GM12873 (cell line): ENCODE measurements around the gene NUMB.

ENCODE experiments used
- TF ChIP-seq, protein P1 (sequence below): IDR thresholded peaks from 2 replicates; pipeline ENCODE4 v1.5.1; 2012; ENCODE audit warnings: low read depth, mild to moderate bottlenecking, moderate library complexity, low read length, control low read depth; ENCODE audit not compliant: insufficient read depth; ENCODE audit errors: missing control alignments

Gene NUMB

DNA sequence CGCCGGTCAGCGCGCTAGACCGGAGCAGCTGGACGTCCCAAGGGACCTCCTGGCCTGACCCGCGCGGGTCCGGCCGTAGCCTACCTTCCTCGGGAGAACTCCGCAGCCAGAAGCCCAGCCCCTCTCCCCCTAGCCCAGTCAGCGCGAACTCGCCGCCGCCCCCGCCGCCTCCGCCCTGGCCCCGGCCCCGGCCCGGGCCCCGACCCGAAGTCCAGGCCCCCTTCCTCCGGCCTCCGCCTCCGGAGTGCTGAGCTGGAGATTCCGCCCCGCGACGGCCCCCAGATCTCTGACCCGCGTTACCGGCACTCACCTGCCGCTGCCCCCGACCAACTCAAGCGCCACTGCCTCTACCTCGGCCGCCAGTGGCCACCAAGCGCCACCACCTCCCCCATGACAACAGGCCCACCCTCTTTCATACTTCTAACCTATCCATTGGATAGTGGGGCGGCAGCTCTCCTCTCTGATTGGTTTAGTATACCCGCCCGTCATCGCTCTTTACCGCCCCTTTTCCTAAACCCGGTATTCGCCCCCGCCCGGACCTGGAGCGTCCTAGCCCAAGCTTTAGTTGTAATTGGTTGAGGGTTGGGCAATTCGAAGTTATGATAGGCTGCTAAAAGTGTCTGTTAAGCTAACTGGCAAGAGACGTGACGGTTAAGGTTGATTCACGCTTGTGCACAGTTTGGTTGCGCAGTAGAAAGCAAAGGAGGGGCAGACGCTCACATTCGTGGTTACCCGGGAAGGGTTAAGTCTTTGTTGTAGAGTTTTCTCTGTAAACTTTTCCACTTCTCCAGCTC, at the start of gene NUMB:
Gene NUMB, minus strand, starts transcription at position 364 of the 794 bp plus-strand sequence. CDS start 102,795 bp downstream, outside the sequence.
- TF ChIP-seq, protein P1, sequence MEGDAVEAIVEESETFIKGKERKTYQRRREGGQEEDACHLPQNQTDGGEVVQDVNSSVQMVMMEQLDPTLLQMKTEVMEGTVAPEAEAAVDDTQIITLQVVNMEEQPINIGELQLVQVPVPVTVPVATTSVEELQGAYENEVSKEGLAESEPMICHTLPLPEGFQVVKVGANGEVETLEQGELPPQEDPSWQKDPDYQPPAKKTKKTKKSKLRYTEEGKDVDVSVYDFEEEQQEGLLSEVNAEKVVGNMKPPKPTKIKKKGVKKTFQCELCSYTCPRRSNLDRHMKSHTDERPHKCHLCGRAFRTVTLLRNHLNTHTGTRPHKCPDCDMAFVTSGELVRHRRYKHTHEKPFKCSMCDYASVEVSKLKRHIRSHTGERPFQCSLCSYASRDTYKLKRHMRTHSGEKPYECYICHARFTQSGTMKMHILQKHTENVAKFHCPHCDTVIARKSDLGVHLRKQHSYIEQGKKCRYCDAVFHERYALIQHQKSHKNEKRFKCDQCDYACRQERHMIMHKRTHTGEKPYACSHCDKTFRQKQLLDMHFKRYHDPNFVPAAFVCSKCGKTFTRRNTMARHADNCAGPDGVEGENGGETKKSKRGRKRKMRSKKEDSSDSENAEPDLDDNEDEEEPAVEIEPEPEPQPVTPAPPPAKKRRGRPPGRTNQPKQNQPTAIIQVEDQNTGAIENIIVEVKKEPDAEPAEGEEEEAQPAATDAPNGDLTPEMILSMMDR, result peak; percentile 10

GRCh38 chr14:73503648-73504047, 45.3 kb upstream of the NUMB start:
- TF ChIP-seq, protein P1, result no peak

- TF ChIP-seq, protein P1, result no peak
These were observed 43.8 kb upstream of the NUMB start for GRCh38 chr14:73502017-73502619.

DNA sequence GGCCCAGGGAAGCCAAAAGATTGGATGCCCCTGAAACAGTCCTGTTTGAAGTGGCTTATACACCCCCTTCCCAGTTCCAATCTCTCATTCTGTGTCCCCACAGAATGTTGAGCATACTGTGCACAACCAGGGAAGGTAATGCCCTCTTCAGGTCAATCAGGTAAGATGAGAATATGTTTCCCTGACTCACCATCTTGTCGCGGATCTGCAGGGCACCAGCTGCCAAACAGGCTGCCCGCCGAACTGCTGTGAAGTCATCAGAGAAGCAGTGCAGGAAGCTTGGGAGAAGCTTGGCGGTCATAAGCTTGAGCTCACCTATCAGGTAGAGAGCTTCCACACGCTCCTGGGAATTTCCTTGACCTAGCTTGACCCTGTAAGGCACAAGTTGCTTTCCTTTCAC, 42.0 kb upstream of the NUMB start:
- TF ChIP-seq, protein P1, result peak; percentile 9

GRCh38 chr14:73494593-73494992, 36.2 kb upstream of the NUMB start:
- TF ChIP-seq, protein P1, result no peak

DNA sequence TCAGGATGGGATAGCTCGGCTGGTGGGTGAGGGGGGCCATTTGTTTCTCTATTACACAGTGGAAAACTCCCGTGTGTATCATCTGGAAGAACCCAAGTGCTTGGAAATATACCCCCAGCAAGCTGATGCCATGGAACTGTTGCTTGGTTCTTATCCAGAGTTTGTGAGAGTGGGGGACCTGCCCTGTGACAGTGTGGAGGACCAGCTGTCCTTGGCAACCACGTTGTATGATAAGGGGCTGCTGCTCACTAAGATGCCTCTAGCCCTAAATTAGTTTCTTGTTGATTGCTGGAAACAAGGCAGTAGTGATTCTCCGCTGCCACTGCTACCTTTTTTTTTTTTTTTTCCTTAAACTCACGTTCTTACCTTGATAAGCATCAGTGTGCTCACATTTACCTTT, 34.3 kb upstream of the NUMB start:
- TF ChIP-seq, protein P1, result no peak

- TF ChIP-seq, protein P1, result no peak
These were observed 33.8 kb upstream of the NUMB start for GRCh38 chr14:73492043-73492552.
